ENCODE results near the gene CHAT.

The CHAT gene

GRCh38 chr10:49694466-49694865 is 80.6 kb downstream of the CHAT start:
- TF ChIP-seq REST (IDR thresholded peaks at IDR 0.05; ENCODE audit: insufficient read depth in 1 of 2, low read depth in 2 of 2, low read length in 2 of 2), result no peak
- TF ChIP-seq POLR2AphosphoS5 (IDR thresholded peaks at IDR 0.05; ENCODE audit: low read depth, low read length), result no peak
- no peak for TF ChIP-seq FOXP2 (optimal IDR thresholded peaks at IDR 0.05; ENCODE audit: borderline replicate concordance, extremely low read depth, extremely low read length, insufficient read depth)
- no peak for TF ChIP-seq SIN3A (IDR thresholded peaks at IDR 0.05; ENCODE audit: borderline replicate concordance, insufficient read depth, low read length)
- TF ChIP-seq TAF1 (IDR thresholded peaks at IDR 0.05; ENCODE audit: borderline replicate concordance, insufficient read depth, low read length), result no peak

GRCh38 chr10:49696311-49696710 is 82.5 kb downstream of the CHAT start:
- TF ChIP-seq FOXP2 (optimal IDR thresholded peaks at IDR 0.05; ENCODE audit: borderline replicate concordance, extremely low read depth, extremely low read length, insufficient read depth) (no peak), TAF1 (IDR thresholded peaks at IDR 0.05; ENCODE audit: borderline replicate concordance, insufficient read depth, low read length) (no peak), POLR2AphosphoS5 (IDR thresholded peaks at IDR 0.05; ENCODE audit: low read depth, low read length) (no peak), REST (IDR thresholded peaks at IDR 0.05; ENCODE audit: insufficient read depth in 1 of 2, low read depth in 2 of 2, low read length in 2 of 2) (no peak), SIN3A (IDR thresholded peaks at IDR 0.05; ENCODE audit: borderline replicate concordance, insufficient read depth, low read length) (no peak)

GRCh38 chr10:49698679-49699078 is 84.8 kb downstream of the CHAT start:
- TF ChIP-seq POLR2AphosphoS5 (IDR thresholded peaks at IDR 0.05; ENCODE audit: low read depth, low read length), result no peak
- TF ChIP-seq FOXP2 (optimal IDR thresholded peaks at IDR 0.05; ENCODE audit: borderline replicate concordance, extremely low read depth, extremely low read length, insufficient read depth), result no peak
- no peak for TF ChIP-seq REST (IDR thresholded peaks at IDR 0.05; ENCODE audit: insufficient read depth in 1 of 2, low read depth in 2 of 2, low read length in 2 of 2)
- no peak for TF ChIP-seq SIN3A (IDR thresholded peaks at IDR 0.05; ENCODE audit: borderline replicate concordance, insufficient read depth, low read length)
- TF ChIP-seq TAF1 (IDR thresholded peaks at IDR 0.05; ENCODE audit: borderline replicate concordance, insufficient read depth, low read length), result no peak

- TF ChIP-seq TAF1 (IDR thresholded peaks at IDR 0.05; ENCODE audit: borderline replicate concordance, insufficient read depth, low read length), result no peak
- no peak for TF ChIP-seq SIN3A (IDR thresholded peaks at IDR 0.05; ENCODE audit: borderline replicate concordance, insufficient read depth, low read length)
- TF ChIP-seq FOXP2 (optimal IDR thresholded peaks at IDR 0.05; ENCODE audit: borderline replicate concordance, extremely low read depth, extremely low read length, insufficient read depth), result no peak
- TF ChIP-seq REST (IDR thresholded peaks at IDR 0.05; ENCODE audit: insufficient read depth in 1 of 2, low read depth in 2 of 2, low read length in 2 of 2), result no peak
- no peak for TF ChIP-seq POLR2AphosphoS5 (IDR thresholded peaks at IDR 0.05; ENCODE audit: low read depth, low read length)
These were observed 86.4 kb downstream of the CHAT start for GRCh38 chr10:49700211-49700610.

GRCh38 chr10:49700997-49701396 is 87.2 kb downstream of the CHAT start:
- TF ChIP-seq SIN3A (IDR thresholded peaks at IDR 0.05; ENCODE audit: borderline replicate concordance, insufficient read depth, low read length), result no peak
- no peak for TF ChIP-seq FOXP2 (optimal IDR thresholded peaks at IDR 0.05; ENCODE audit: borderline replicate concordance, extremely low read depth, extremely low read length, insufficient read depth)
- no peak for TF ChIP-seq POLR2AphosphoS5 (IDR thresholded peaks at IDR 0.05; ENCODE audit: low read depth, low read length)
- no peak for TF ChIP-seq REST (IDR thresholded peaks at IDR 0.05; ENCODE audit: insufficient read depth in 1 of 2, low read depth in 2 of 2, low read length in 2 of 2)
- no peak for TF ChIP-seq TAF1 (IDR thresholded peaks at IDR 0.05; ENCODE audit: borderline replicate concordance, insufficient read depth, low read length)

All from PFSK-1 (cell line).